GM18867 (cell line): ENCODE data around the gene GPR4.

Experiments
- ATAC-seq: cut with Tn5 transposase; IDR thresholded peaks from one replicate; pipeline ENCODE4 v1.9.1; 2021; ENCODE audit warnings: mild to moderate bottlenecking, moderate library complexity; ENCODE audit not compliant: unreplicated experiment

The GPR4 gene

DNA sequence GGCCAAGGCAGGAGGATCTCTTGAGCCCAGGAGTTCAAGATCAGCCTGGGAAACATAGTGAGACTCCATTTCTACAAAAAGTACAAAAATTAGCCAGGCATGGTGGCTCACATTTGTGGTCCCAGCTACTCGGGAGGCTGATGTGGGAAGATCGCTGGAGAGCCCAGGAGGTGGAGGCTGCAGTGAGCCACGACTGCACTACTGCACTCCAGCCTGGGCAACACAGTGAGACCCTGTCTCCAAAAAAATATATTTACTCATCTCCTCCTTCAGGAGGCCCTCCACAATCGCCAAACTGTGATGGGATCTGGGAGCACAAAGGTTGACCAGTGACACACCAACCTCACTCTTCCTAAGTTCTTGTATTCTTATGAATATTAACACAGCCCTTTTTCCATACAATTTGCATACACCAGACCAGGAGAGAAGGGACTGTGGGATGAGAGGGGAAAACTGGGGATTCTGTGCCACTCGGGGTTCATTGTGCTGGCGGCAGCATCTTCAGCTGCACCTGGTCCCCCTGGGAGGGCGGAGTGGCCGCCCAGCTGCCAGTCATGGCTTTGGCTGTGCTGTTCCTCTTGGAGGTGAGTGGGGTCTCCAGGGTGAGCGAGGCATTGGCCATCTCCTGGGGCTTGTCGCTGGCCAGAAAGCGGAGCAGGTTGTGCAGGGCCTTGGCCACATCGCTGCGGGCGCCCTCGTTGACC, 11.6 kb downstream of the GPR4 start:
- ATAC-seq, result no peak

DNA sequence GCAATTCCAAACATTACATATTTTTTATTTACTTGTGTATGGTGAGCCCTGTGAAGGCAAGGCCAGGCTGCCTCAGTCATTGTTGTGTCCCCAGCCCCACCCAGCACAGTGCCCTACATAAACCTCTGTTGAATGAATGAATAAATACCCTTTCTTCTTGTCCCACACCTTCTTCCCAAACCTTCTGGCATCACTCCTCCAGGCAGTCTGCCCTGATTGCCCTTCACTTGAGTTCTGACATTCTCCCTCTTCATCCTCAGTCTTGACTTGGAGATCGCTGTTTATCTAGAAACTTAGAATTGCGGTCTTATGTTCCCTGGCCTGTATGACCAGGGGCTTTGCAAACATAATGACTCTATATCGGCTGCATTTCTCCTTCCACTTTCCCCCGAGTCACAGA, 12.2 kb downstream of the GPR4 start:
- no peak for ATAC-seq

DNA sequence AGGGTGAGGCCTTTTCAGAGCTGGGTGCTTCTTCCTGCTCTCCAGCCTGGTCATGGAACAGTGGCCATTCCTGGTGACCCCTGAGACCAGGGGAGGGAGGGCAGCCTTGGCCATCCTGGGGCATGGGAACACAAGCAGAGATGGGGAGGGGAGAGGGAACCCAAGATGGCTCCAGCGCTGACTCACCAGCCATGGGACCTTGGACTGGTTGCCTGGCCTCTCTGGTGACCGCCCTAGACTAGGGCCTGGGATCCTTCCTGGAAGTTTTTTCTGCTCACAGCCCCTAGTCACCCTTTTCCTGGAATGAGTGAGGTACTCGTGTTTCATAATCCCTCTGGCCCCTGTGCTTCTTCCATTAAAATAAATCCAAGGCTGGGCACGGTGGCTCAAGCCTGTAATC, 14.1 kb downstream of the GPR4 start:
- no peak for ATAC-seq

DNA sequence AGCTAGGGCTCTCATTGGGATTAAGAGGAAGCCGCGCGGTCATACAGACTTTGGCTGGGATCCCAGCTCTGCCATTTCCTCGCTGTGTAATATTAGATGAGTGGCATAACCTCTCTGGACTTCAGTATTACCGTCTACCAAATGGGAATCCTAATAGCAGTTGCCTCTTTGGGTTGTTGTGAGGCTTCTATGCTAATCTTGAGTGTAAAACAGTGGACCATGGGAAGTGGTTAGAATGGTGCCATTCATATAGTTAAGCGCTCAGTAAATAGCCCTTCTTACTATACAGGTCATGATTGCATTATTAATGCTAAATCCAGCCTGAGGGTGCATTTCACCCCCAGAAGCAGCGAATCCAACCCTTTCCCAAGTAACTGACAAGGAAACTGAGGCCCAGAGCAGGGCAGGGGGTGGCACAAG, 16.8 kb downstream of the GPR4 start:
- no peak for ATAC-seq

DNA sequence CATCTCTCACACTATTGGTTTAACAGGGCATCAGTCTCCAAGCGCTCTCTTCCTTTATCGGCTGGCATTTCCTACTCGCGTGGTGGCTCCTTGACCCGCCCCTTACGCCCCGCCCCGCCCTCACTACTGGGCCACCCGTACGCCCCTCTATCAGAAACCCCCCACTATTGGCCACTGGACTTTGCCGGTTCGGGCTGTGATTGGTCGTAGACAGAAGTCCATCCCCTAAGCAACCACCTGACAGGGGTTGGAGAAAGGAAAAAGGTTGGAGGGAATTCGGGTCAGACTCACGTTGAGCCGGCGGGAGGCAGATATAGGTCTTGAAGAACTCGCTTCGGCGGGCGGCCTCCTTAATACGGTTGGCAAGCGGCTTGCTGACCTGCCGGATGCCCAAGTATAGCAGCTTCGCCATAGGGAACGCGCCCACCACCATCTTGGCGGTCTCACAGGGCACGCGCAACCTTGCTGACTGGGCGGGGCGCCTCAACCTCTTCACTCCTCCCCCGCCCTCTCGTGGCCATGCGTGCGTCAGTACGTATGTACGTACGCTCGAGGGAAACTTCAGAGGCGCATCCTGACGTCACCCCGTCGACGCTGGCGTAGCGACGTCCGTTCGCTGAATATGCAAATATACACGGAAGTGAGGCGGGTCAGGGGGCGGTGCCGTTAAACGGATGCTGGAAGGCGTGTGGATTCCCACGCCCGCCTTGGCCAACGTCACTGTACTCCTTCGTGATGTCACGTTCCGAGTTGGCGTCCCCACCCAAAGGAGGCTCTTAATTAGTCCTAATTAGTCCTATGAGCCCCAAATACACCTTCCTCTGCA, 17.5 kb downstream of the GPR4 start, which contains the start of gene OPA3:
Gene OPA3 (minus strand): TSS at position 471 of the 826 bp plus-strand sequence. CDS start 38 bp downstream, at position 433.
- ATAC-seq, result peak; percentile 85

DNA sequence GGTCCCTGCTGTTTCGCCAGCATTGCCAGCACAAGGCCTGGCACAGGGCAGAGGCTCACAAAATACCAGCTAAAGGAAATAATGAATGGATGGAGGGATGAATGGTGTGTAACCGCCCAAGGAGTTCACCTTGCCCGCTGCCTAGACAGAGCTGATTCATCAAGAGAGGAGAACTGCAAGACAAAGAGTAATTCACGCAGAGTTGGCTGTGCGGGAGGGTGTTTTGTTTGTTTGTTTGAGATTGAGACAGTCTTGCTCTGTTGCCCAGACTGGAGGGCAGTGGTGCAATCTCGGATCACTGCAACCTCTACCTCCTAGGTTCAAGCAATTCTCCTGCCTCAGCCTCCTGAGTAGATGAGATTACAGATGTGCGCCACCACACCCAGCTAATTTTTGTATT, 20.4 kb downstream of the GPR4 start:
- no peak for ATAC-seq

DNA sequence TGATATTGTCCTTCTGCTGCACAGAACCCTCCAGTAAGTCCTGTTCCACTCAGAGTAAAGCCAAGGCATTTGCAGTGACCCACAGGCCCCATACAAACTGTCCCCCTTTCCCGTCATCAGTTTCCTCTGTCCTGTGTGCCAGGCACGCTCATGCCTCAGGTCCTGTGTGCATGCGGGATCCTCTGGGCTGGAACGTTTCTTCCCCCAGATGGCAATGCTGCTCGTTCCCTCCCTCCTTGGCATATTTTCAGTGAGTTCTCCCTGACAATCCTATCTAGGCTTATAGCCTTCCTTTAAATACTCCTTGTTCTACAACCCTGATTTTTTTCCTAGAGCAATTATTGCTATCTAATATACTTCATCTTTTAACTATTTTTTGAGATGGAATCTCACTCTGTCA, 23.2 kb downstream of the GPR4 start:
- ATAC-seq, result no peak

DNA sequence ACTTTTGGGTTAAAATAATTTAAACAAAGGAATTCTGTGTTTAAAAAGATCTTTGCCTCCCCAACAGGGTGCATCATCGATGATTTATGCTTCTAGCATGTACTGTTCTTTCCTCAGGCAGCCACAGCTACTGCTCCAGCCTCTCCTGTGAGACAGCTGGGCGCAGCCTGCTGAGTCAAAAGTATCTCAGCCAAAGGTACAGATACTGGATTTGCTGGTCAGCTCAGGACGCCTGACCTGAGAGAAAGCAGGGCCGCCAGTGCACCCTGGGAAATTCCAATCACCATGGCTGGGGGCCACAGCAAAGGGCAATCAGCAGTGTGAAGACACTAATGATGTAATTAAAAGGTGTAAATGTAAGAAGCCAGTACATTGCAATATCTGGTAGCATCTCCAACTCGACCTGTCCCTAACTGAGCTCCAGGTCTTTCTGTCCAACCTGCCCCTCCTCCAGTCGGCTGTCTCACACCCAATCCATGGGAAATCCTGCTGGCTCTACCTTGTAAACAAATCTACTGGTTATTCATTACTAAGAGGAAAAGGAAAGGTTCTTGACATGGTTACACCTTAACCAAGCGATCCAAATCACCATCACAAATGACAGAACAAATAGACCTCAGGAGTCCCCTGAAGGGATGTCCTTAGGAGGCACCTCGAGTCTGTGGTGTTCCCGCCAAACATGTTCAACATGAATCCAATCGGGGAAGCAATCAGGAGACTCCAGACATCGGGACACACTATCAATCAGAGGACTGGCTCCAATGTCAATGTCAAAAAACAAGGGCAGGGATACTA, 24.7 kb downstream of the GPR4 start:
- ATAC-seq, result no peak

DNA sequence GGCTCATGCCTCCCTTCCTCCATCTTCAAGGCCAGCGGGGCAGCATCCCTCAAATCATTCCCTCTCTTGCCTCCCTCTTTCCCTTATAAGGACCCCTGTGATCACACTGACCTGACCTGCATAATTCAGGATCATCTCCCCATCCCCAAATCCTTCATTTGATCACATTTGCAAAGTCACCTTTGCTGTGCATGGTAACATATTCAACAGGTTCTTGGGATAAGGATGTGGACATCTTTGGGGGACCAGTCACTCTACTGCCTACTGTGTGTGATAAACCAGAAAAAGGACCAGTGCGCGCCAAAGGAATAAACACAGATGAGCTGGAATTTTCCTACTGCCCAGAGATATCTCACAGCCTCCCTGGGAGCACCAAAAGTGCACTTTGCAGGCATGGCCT, 25.3 kb downstream of the GPR4 start:
- no peak for ATAC-seq

DNA sequence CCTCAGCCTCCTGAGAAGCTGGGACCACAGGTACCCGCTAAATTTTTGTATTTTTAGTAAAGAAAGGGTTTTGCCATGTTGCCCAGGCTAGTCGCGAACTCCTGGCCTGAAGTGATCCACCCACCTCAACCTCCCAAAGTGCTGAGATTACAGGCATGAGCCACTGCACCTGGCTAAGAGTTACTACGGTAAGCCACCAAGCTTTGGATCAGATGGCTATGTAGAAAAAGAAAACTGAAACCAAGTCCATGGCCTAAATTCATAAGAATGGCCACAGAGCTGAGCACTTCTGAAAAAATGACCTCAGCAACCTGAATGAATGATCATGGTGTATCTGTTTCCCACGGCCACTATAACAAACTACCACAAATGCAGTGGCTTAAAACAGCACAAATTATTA, 26.8 kb downstream of the GPR4 start:
- ATAC-seq, result no peak

DNA sequence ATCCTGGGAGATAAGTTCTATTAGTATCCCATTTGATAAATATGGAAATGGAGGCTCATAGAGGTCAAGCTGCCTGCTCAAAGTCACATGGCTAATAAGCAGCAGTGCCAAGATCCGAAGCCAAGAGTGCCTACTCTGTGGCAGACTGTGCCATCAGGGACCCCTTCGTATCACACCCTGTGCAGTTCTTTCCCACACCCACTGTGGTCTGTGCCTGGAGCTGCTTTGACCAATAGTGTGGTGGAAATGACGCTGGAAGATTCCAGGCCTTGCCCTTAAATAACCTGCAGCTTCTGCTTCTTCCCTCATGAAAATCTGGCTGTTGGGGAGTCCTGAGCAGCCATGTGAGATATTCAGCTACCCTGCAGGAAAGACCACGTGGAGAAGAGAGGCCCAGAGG, 27.5 kb downstream of the GPR4 start:
- ATAC-seq, result no peak

DNA sequence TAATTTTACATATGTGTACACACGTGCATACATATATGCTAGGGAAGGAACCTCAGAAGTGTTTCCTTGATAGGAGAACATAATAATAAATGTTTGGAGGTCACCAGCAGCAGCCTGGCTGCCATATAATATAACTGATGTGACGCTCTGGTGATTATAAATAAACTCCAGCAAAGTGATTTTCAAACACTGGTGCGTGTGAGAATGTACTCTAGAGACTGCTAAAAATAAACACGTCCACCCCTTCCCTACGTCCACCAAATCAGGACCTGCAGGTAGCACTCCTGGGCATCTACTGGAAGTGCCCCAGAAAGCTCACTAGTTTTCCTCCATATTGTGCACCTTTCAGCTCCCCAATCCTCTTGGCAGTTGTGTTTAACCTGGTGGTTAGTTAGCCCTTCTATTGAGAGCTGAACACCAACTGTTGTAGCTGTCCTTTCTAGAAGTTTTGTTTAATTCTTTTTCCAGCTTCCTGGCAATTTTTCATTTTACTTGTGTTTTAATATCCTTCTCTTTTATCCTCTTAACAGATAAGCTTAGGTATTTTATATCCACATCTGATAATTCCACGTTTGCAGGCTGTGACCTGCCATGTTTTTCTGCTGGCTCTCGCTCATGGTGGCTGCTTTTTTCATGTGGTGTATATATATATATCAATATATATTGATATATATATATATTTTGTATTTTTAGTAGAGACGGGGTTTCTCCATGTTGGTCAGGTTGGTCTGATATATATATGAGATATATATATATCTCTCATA, 30.4 kb downstream of the GPR4 start:
- ATAC-seq, result no peak

DNA sequence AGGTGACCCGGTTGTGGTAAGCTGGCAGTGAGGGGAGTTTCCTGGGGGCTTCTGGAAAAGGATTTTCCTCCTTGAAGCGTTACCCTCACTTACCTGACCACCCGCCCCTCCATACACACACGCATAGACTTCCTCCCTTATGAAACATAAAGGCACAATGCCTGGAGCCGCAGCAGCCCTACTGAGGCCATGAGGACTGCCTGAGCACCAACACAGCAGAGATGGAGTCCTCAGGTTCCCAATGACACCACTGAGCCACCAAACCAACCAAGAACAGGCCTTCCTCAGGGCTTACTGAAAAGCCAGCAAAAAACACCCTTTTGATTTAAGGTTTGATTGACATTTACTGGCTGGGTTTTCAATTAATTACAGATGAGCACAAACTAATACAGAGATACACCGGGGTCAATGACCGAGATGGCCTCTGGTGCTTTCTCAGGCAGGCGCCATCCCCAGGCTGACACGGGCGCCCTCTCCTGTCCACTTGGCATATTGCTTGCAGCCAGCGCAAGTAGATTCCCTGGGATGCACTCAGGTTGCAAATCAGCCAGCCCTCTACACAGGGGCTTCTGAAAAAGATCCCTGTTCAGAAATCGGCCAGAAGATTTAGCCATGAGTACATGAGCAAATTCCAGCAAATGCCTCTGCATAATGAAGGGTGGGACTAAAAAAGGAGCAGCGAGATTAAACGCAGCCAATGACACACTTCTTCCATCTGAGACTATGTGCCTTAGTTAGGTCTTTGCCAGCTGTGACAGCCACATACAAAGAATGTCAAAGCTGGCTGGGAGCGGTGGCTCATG, 32.2 kb downstream of the GPR4 start:
- ATAC-seq, result no peak

DNA sequence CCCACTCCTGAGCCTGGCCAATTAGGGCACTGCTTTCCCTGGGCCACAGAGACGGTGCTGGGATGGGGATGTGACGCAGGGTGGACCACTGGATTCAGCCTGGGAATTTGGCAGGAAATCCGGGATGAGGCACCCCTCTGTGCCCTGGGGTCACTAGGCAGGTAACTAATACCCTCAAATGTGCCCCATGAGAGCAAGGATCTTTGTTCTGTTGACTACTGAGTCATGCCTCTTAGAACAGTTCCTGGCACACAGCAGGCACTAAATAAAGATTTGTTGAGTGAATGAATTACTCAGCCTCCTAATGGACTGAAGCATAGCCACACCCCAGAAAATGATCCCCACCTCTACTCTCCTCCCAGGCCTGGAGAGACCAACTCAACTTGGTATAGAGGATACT, 33.3 kb downstream of the GPR4 start:
- ATAC-seq, result no peak

DNA sequence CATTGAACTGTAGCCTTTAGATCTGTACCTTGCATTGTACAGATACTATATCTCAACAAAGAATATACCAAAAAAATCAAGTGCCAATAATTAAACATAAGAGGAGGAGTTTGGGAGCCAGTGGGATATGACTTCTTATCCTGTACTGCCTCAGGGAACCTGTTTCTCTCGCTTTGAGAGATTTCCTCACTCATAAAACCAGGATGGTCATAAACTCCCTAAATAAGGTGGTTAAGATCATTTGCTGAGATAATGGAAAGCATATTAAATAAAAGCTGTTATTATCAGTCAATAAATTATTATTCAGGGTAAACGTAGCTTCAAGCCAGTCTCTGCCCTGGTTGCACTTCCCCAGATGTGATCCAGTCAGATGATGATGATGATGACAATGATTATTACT, 34.4 kb downstream of the GPR4 start:
- ATAC-seq, result no peak

DNA sequence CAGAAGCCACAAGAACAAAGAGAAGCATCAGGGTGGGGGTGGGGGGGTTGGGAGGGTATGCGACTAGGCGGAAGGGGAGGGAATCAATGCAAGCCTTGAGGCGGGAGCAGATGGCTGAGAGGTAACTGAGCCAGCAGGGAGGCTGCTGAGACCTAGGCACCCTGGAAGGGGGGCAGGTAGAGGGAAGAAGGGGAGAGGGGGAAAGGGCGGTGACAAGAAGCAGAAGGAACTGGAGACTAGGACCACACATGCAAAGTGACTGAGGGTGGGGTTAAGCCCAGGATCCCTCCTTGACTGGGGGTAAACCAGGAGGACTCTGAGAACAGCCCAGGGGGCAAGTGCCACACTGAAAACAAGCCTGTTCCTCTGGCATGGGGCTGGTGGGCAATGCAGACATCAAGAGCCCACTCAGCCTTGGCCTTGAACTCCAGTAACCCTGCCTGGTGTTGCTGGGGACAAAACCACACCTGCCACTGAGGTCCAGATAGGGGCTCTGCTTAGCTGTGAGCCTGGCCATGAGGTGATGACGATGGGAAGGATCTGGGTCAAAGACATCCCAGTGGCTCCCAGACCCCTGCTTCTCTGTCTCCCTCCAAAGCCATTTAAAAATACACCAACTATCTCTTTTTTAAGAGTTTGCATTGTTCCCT, 37.8 kb downstream of the GPR4 start:
- ATAC-seq, result no peak

DNA sequence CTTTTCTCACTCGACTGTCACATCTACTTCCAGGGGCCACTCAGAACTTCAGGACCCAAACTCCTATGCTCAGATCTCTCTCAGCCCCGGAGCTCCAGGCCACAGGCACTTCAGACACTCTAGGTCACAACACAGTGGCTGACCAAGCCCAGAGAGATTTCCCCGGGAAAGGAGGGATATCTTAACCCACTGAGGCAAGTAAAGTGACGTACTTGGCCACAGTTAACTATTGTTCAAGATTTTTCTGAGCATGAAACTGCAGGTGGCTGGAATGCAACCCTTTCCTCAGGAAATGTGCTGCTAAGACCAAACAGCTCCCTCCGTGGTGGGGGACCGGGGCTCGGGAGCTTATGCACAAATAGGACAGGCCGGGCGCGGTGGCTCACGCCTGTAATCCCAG, 41.3 kb downstream of the GPR4 start:
- no peak for ATAC-seq

DNA sequence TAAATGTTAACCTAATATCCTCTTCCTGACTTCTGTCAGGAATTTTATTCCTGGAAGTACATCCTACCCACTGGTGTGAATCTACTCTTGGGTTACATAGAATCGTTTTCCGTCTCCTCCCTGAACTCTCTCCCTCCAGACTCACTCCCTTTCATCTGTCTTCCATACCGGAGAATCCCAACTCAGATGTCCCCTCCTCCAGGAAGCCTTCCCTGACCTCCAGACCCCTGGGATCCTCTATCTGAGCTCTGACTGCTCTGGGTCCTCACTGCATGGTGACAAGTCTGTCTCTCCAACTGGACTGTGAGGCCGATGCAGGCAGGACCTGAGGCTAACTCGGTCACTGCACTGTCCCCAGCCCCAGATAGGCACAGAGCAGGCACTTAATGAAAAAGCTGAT, 42.0 kb downstream of the GPR4 start:
- ATAC-seq, result no peak

DNA sequence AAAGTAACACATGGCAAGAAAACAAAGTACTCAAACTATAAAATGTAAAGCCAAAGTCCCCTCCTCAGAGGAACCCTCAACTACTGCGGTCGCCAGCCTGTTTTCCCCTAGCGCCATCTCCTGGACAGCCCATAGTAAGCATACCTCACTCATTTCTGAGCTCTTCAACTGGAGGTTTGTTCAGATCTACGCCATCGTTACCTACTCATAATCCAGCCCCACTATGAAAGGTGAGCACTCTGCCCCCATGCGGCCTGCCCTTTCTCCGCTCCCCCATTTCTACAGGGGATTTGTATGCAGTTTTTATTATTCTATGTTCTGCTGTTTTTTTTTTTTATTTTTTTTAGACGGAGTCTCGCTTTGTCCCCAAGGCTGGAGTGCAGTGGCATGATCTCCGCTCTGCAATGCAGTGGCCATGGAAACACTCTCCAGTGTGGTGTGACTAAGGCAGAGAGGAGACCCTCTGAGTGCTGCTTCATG, 43.6 kb downstream of the GPR4 start:
- no peak for ATAC-seq
